ENCODE data around the gene SSBP4. TPM values are rescaled to one million over a fixed set of nuclear protein-coding genes. Genes with fewer than 3 reads are reported as not detected.
A peak's percentile ranks its signal among the peaks of the same experiment; 100 is the strongest.

SSBP4 gene
- total RNA-seq, 1 donor from 2014 or later, result 56.6 TPM

GRCh38 chr19:18429717-18430416 is 10.7 kb downstream of the SSBP4 start:
- peak overlapping the region; percentile 78 for H3K27ac Mint-ChIP-seq (ENCODE audit: unreplicated experiment)
- no peak overlapping the region for H3K4me3 ChIP-seq (ENCODE audit: insufficient read depth, low read depth, low read length)
- H3K4me1 Mint-ChIP-seq (ENCODE audit: low read depth, unreplicated experiment), result peaks cover 5% of the 10 kb centered on the region
- peak overlapping the region; percentile 72 for H3K27ac ChIP-seq (ENCODE audit: low read depth, low read length)
- peaks cover 33% of the 10 kb centered on the region for H4K20me1 ChIP-seq (ENCODE audit: insufficient read depth, low read length)
- no peak for TF ChIP-seq EZH2 (IDR thresholded peaks at IDR 0.05; ENCODE audit: insufficient read depth, low read length)
- no peak for TF ChIP-seq CTCF (IDR thresholded peaks at IDR 0.05; ENCODE audit: insufficient read depth, low read depth, low read length)
- H3K4me2 ChIP-seq (ENCODE audit: low read length), result peak overlapping the region; percentile 84
- no peaks in the 10 kb centered on the region for H3K27me3 ChIP-seq (ENCODE audit: insufficient read depth, low read length)
- no peaks in the 10 kb centered on the region for H3K9me3 Mint-ChIP-seq (ENCODE audit: unreplicated experiment)
- FAIRE-seq (no peak), DNase-seq (ENCODE audit: low read depth) (no peak)
- H3K27me3 Mint-ChIP-seq (ENCODE audit: low read depth, unreplicated experiment), result no peaks in the 10 kb centered on the region
- no peaks in the 10 kb centered on the region for H3K36me3 Mint-ChIP-seq (ENCODE audit: low read depth, unreplicated experiment)
- H3K9ac ChIP-seq (ENCODE audit: low read length), result peak overlapping the region; percentile 75
- H3K4me1 ChIP-seq (ENCODE audit: insufficient read depth, low read length), result peaks cover 45% of the 10 kb centered on the region
- H3K79me2 ChIP-seq (ENCODE audit: insufficient read depth, low read length), result peaks cover 45% of the 10 kb centered on the region
- no peak overlapping the region for H3K4me3 Mint-ChIP-seq (ENCODE audit: unreplicated experiment)
- H2AFZ ChIP-seq (ENCODE audit: low read depth, low read length), result no peak overlapping the region
- no peaks in the 10 kb centered on the region for H3K36me3 ChIP-seq (ENCODE audit: insufficient read depth, low read length)
- no peaks in the 10 kb centered on the region for H3K9me3 ChIP-seq (ENCODE audit: insufficient read depth, low read depth, low read length)

- Histone ChIP-seq H3K4me3 (ENCODE audit: insufficient read depth, low read depth, low read length) (no peak overlapping the region), H4K20me1 (ENCODE audit: insufficient read depth, low read length) (peaks cover 26% of the 10 kb centered on the region), H3K79me2 (ENCODE audit: insufficient read depth, low read length) (peaks cover 42% of the 10 kb centered on the region), H3K4me1 (ENCODE audit: insufficient read depth, low read length) (peaks cover 43% of the 10 kb centered on the region), H2AFZ (ENCODE audit: low read depth, low read length) (no peak overlapping the region), H3K9me3 (ENCODE audit: insufficient read depth, low read depth, low read length) (no peaks in the 10 kb centered on the region), H3K4me2 (ENCODE audit: low read length) (no peak overlapping the region), H3K36me3 (ENCODE audit: insufficient read depth, low read length) (no peaks in the 10 kb centered on the region), H3K27ac (ENCODE audit: low read depth, low read length) (no peak overlapping the region), H3K27me3 (ENCODE audit: insufficient read depth, low read length) (no peaks in the 10 kb centered on the region), H3K9ac (ENCODE audit: low read length) (no peak overlapping the region)
- H3K4me3 Mint-ChIP-seq (ENCODE audit: unreplicated experiment), result no peak overlapping the region
- H3K4me1 Mint-ChIP-seq (ENCODE audit: low read depth, unreplicated experiment), result peaks cover 5% of the 10 kb centered on the region
- FAIRE-seq, result no peak
- H3K9me3 Mint-ChIP-seq (ENCODE audit: unreplicated experiment), result no peaks in the 10 kb centered on the region
- no peak for DNase-seq (ENCODE audit: low read depth)
- H3K36me3 Mint-ChIP-seq (ENCODE audit: low read depth, unreplicated experiment), result no peaks in the 10 kb centered on the region
- H3K27ac Mint-ChIP-seq (ENCODE audit: unreplicated experiment), result no peak overlapping the region
- H3K27me3 Mint-ChIP-seq (ENCODE audit: low read depth, unreplicated experiment), result no peaks in the 10 kb centered on the region
- no peak for TF ChIP-seq EZH2 (IDR thresholded peaks at IDR 0.05; ENCODE audit: insufficient read depth, low read length)
- TF ChIP-seq CTCF (IDR thresholded peaks at IDR 0.05; ENCODE audit: insufficient read depth, low read depth, low read length), result no peak
Measured at GRCh38 chr19:18430417-18431144, 11.4 kb downstream of the SSBP4 start.

All from astrocyte (in vitro differentiated cells and primary cell).